ENCODE results near the gene LDLRAD3. TPM values are rescaled to one million over a fixed set of nuclear protein-coding genes. Genes with fewer than 3 reads are reported as not detected.

The LDLRAD3 gene
- total and polyA plus RNA-seq, 9 donors: 14.5 to 32.4 (median 17.2) TPM

DNA sequence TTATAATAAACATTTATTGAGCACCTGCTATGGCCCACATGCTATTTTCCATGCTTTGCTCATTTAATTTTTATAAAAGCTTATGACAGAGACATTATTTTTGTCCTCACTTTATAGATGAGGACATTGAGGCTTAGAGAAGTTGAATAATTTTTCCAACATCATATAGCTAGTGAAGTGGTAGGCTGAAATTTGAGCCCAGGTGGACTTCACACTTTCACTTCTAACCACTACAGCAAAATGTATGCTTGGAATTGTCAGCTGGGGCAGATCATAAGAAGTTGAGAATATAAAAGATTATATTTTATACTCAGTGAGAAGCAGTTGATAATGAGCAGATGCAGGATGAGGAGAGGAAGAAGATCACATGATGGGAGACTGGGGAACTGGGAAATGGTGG is 146.1 kb downstream of the LDLRAD3 start:
- DNase-seq: no peak
- intact Hi-C loops (cut with DNase I): no loop called here
- H3K27me3 ChIP-seq: no peaks in the 10 kb centered on the region
- no peak overlapping the region for H3K4me3 ChIP-seq
- no peaks in the 10 kb centered on the region for H3K4me1 ChIP-seq (ENCODE audit: insufficient read depth)
- no peak overlapping the region for H3K27ac ChIP-seq
- H3K36me3 ChIP-seq: no peaks in the 10 kb centered on the region
- no peaks in the 10 kb centered on the region for H3K9me3 ChIP-seq
- TF ChIP-seq EP300 (IDR thresholded peaks at IDR 0.05): no peak

DNA sequence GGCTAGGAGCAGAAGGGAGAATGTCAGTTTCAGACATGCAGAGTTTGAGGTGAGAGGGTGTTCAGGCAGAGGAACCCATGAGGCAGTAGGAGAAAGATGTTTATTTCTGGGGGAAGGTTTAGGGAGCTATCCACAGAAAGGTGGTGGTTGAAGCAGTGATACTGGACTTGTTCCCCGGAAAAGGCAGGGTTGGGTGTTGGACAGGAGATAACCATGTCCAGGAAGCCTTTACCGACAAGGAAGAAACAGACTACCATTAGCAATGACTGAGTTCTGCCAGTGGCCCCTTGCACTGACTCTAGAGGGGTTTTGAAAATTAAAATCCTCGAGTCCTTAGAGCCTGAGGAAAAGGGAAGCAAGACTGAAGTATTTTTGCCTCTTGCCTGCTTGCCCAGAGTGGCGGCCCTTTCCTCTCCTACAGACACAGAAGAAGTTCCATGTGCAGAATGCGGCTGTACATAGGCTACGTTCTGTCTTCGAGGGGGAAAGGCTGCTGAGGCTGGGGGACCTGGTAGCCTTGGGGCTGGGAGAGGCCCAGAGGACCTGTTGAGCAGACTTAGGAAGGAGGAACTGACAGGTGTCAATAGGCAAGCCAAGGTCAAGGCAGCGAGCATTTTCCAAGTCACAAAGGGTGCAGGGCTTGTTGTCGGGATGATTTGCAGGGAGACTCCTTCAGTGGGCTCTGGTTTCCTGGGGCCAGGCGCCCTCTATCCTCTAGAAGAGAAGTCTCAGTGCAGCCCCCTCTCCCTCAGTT is 146.7 kb downstream of the LDLRAD3 start:
- no peaks in the 10 kb centered on the region for H3K9me3 ChIP-seq
- no peak overlapping the region for H3K4me3 ChIP-seq
- DNase-seq: no peak
- 91 to 96% (median 93%) methylated on average over 10 of the region's 10 CpGs for WGBS, 3 donors
- intact Hi-C loops (cut with DNase I): no loop called here
- H3K36me3 ChIP-seq: no peaks in the 10 kb centered on the region
- no peaks in the 10 kb centered on the region for H3K4me1 ChIP-seq (ENCODE audit: insufficient read depth)
- H3K27me3 ChIP-seq: no peaks in the 10 kb centered on the region
- H3K27ac ChIP-seq: no peak overlapping the region
- TF ChIP-seq POLR2A (IDR thresholded peaks at IDR 0.05): no peak
- no peak for TF ChIP-seq EP300 (IDR thresholded peaks at IDR 0.05)
- no peak for TF ChIP-seq CTCF (IDR thresholded peaks at IDR 0.05)

GRCh38 chr11:36091256-36091811 is 147.5 kb downstream of the LDLRAD3 start:
- no peaks in the 10 kb centered on the region for H3K27me3 ChIP-seq
- intact Hi-C loops (cut with DNase I): no loop called here
- 23 to 38% (median 23%) methylated on average over 7 of the region's 7 CpGs for WGBS, 3 donors

DNA sequence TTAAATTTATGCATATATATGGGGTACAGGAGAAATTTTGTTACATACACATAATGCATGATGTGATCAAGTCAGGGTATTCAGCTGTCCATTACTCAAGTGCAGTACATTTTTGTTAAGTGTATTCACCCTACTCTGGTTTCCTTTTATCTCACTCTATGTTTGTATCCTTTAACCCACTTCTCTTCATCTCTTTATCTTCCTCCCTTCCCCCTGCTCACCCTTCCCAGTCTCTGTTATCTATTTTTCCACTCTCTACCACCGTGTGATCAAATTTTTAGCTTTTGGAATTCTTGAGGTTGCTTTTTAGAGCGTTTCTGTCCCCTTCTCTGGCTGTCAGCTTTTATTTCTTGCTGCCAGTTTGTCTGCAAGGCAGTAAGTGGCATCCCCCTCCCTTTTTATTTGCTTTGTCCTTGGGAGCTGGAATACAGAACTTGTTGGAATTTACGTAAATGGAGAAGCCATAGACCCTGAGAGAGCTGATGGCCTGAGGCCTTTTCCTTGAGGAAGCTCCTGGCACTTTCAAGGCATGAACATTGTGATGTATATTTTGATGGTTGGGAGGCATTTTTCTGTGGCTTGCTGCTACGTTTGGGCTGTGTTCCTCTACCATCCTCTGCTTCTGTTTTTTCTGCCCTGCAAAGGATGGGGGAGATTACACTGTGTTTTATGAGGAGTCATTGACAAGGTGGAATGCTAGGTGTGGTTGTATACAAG is 148.6 kb downstream of the LDLRAD3 start:
- Histone ChIP-seq H3K4me1 (ENCODE audit: insufficient read depth) (no peaks in the 10 kb centered on the region), H3K36me3 (no peaks in the 10 kb centered on the region), H3K4me3 (no peak overlapping the region), H3K27ac (no peak overlapping the region), H3K9me3 (no peaks in the 10 kb centered on the region), H3K27me3 (no peaks in the 10 kb centered on the region)
- intact Hi-C loops (cut with DNase I): no loop called here
- TF ChIP-seq EP300 (IDR thresholded peaks at IDR 0.05) (no peak), CTCF (IDR thresholded peaks at IDR 0.05) (no peak), POLR2A (IDR thresholded peaks at IDR 0.05) (no peak)
- no peak for DNase-seq
- 53 to 69% (median 64%) methylated on average over 4 of the region's 4 CpGs for WGBS, 3 donors

More at GRCh38 chr11:36091256-36091811, 147.5 kb downstream of the LDLRAD3 start:
- no peak overlapping the region for H3K4me3 ChIP-seq
- H3K36me3 ChIP-seq: no peaks in the 10 kb centered on the region
- no peak for DNase-seq
- TF ChIP-seq EP300 (IDR thresholded peaks at IDR 0.05) (no peak), CTCF (IDR thresholded peaks at IDR 0.05) (no peak), POLR2A (IDR thresholded peaks at IDR 0.05) (no peak)
- no peak overlapping the region for H3K27ac ChIP-seq
- H3K4me1 ChIP-seq (ENCODE audit: insufficient read depth): no peaks in the 10 kb centered on the region
- no peaks in the 10 kb centered on the region for H3K9me3 ChIP-seq

GRCh38 chr11:36093548-36093947 is 149.7 kb downstream of the LDLRAD3 start:
- peaks cover 3% of the 10 kb centered on the region for H3K4me1 ChIP-seq (ENCODE audit: insufficient read depth)
- DNase-seq: no peak
- no peaks in the 10 kb centered on the region for H3K36me3 ChIP-seq
- WGBS, 3 donors: 83 to 95% (median 94%) methylated on average over 4 of the region's 4 CpGs
- H3K9me3 ChIP-seq: no peaks in the 10 kb centered on the region
- no peaks in the 10 kb centered on the region for H3K27me3 ChIP-seq
- no peak overlapping the region for H3K27ac ChIP-seq
- H3K4me3 ChIP-seq: no peak overlapping the region
- TF ChIP-seq CTCF (IDR thresholded peaks at IDR 0.05): no peak
- TF ChIP-seq EP300 (IDR thresholded peaks at IDR 0.05): no peak
- TF ChIP-seq POLR2A (IDR thresholded peaks at IDR 0.05): no peak
- intact Hi-C loops (cut with DNase I): no loop called here

All from ovary (tissue), 9 donors.